Embryonic facial prominence (tissue), 1 donor: ENCODE measurements around the gene DDX51.

Experiments used
- DNase-seq: peaks from one replicate; pipeline ENCODE4 v3.0.0-alpha.2; 2016; ENCODE audit errors: extremely low spot score

DDX51 gene

GRCh38 chr12:132167611-132168310 lies 23.6 kb upstream of the DDX51 start:
- no peak for DNase-seq

- no peak for DNase-seq
Measured at GRCh38 chr12:132166801-132167591, 22.9 kb upstream of the DDX51 start.

- no peak for DNase-seq
Measured at GRCh38 chr12:132166093-132166492, 22.0 kb upstream of the DDX51 start.

- no peak for DNase-seq
Measured at GRCh38 chr12:132165584-132165983, 21.5 kb upstream of the DDX51 start.

DNA sequence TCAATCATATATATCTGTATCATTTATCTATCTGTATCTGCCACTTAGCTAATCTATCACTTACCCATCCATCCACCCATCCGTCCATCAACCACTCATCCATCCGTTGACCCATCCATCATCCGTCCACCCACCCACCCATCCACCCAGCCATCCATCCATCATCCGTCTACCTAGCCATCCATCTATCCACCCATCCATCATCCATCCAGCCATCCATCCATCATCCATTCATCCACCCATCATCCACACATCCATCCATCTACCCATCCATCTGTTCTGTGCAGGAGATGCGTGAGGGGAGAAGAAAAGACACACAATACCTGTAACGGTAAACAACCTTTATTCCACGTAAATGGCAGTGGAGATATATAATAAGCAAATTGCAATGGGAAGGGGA lies 20.3 kb upstream of the DDX51 start:
- no peak for DNase-seq

GRCh38 chr12:132163911-132164288 lies 19.8 kb upstream of the DDX51 start:
- DNase-seq, result no peak

- no peak for DNase-seq
Measured at GRCh38 chr12:132163041-132163910, 19.2 kb upstream of the DDX51 start.

GRCh38 chr12:132162508-132163031 lies 18.5 kb upstream of the DDX51 start:
- DNase-seq, result no peak

- DNase-seq, result no peak
Measured at GRCh38 chr12:132161796-132162507, 17.8 kb upstream of the DDX51 start.

- no peak for DNase-seq
Measured at GRCh38 chr12:132161036-132161781, 17.1 kb upstream of the DDX51 start.

GRCh38 chr12:132160601-132161035 lies 16.5 kb upstream of the DDX51 start:
- DNase-seq, result no peak

GRCh38 chr12:132160016-132160415 lies 15.9 kb upstream of the DDX51 start:
- DNase-seq, result no peak

GRCh38 chr12:132159555-132160003 lies 15.5 kb upstream of the DDX51 start:
- no peak for DNase-seq

DNA sequence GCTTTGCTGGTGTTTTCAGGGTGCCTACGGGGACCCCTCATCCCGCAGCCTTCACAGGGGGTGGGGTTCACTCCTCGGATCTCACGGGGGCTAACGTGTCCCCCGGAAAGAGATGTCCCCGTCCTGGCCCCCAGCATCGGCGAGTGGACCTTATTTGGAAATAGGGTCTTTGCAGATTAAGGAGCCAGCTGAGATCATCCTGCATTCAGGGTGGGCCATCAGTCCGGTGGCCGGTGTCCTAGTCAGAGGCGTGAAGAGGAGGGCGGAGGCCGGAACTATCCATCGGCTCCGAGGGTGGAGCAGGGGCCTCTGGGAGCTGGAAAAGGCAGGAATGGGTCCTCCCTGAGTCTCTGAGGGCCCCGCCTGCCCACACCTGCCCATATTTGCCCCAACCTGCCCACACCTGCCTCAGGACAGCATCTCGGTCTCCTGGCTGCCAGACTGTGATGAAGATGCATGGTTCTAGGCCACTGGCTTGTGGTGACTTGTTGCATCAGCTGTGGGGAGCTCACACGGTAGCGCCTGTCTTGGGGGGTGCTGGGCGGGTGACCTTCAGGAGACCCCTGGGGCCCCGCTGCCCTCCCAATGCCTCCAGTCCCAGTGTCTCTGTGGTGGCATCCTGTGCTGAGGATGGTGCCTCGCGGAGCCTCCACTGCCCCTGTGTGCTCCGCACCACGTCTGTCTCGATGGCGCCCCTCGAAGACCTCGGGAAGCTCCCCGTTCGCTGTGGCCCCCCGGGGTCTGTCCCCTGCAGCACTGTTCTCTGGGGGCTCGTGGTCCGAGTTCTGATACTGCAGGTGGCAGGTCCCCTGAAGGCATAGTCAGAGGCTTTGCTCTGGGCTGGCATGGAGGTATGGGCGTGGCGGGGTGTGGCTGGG lies 14.8 kb upstream of the DDX51 start:
- DNase-seq, result no peak

DNA sequence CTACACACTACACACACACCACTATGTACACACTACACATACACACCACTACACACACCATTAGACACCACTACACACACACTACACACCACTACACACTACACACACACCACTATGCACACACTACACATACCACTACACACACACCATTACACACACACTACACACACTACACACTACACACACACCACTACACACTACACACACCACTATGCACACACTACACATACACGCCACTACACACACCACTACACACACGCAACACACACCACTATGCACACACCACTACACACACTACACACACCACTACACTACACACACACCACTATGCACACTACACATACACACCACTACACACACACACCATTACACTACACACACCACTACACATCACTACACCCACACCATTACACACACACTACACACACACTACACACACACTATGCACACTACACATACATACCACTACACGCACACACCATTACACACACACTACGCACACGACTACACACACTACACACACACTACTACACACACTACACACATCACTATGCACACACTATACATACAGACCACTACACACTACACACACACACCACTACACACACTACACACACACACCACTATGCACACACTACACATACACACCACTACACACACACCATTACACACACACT lies 13.8 kb upstream of the DDX51 start:
- no peak for DNase-seq

- no peak for DNase-seq
Measured at GRCh38 chr12:132156573-132157325, 12.6 kb upstream of the DDX51 start.

DNA sequence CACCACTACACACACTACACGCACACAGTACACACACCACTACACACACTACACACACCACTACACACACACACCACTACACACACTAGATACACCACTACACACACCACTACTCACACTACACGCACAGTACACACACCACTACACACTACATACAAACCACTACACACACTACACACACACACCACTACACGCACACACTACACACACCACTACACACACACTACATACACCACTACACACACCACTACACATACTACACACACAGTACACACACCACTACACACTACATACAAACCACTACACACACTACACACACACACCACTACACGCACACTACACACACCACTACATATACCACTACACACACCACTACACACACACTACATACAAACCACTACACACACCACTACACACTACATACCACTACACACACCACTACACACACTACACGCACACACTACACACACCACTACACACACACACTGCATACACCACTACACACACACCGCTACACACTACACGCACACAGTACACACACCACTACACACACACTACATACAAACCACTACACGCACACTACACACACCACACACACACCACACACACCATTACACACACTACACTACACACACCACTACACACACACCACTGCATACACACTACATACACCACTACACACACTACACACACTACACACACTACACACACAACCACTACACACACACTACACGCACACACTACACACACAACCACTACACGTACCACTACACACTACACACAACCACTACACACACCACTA lies 11.9 kb upstream of the DDX51 start:
- DNase-seq, result no peak
